HFF-Myc (cell line): ENCODE results near the gene KCTD17.

Source experiments
- DNase-seq: peaks from one replicate; pipeline ENCODE4 v3.0.0-alpha.2; 2011; ENCODE audit warnings: low read depth; ENCODE audit errors: extremely low read depth
- H3K4me3 ChIP-seq: replicated peaks from 2 replicates; pipeline ENCODE4 v1.5.1; 2011; ENCODE audit warnings: low read depth, mild to moderate bottlenecking, control low read depth, low read length
- CTCF ChIP-seq: IDR thresholded peaks from 2 replicates; pipeline ENCODE4 v1.5.1; 2012; ENCODE audit warnings: mild to moderate bottlenecking, low read depth, low read length, control low read depth; ENCODE audit errors: missing control alignments

The KCTD17 gene

GRCh38 chr22:37019309-37020191 lies 32.0 kb upstream of the KCTD17 start, which contains the start of the genes MPST and TST:
MPST (plus strand) TSS chr22:37019742; CDS start chr22:37019837, 95 bp downstream.
TST (minus strand) TSS chr22:37019447; CDS start chr22:37018732, 715 bp downstream.
- DNase-seq, result no peak
- TF ChIP-seq CTCF, result no peak
- H3K4me3 ChIP-seq, result peak within 1 kb of the TSS; percentile 80

DNA sequence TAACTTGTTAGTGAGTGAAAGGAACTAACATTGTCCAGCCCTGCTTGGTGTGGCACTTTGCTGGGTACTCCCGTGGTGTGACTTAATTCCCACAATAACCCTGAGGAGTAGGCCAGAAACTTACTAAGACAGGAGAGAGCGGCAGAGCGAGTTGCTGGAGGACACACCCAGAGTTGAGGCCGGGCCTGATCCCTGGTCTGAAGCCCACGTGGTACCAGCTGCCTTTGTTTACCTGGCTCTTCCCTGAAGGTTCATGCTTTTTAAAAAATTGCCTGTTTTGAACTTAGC lies 31.4 kb upstream of the KCTD17 start:
- no peak for TF ChIP-seq CTCF
- peak overlapping the region; percentile 80 for H3K4me3 ChIP-seq
- no peak for DNase-seq

DNA sequence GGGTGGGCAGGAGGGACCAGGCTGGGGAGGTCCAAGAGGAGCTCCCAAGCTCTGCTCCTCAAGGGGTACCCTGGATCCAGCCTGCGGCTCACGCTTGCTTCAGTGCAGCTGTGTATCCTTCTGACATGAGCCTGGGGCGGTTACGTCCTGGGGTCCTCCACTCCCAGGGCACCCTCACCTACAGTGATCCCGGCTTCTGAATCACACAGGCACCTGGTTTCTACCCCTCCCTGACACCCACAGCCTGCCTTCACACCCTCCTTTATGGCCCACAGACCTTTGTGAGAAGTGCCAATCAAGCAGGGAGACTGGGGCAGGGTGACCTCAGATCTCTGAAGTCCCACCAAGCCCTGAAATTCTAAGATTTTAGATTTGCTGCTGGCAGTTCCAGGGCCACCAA lies 30.5 kb upstream of the KCTD17 start:
- H3K4me3 ChIP-seq, result peak overlapping the region; percentile 80; the same call in 1 of the 2 replicates
- DNase-seq, result no peak
- TF ChIP-seq CTCF, result no peak

DNA sequence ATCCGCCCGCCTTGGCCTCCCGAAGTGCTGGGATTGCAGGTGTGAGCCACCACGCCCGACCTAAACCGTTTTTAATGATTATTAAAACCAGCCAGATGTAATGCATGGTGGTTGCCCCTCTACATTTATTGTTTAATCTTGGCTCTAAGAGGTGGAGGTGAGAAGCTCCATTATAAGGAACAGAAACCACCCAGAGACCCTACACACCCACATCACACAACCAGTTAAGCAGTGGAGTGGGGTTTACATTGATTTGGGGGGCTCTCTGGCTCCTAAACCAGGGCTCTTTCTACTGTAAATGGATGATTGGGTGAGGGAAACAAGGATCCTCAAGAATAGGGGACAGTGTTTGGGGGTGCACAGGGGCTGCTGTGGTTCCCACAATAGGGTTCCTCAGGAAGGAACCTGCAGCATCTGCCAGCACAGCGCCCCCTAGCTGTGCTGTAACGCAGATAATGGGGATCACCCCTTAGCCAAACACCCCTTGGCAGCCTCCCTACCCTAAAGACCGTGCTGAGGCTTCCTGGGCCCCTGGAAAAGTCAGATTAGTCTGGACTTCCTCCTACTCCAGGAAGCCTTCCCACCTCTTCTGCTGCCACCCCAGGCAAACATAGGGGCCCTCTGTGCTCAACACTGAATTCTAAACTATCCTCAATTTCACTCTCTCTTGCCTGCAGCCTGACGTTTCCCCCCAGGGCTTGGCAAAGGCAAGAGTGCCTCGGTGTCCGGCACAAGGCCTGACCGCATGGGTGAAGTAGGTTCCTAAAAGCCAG lies 29.6 kb upstream of the KCTD17 start:
- TF ChIP-seq CTCF, result peak; percentile 88
- DNase-seq, result no peak
- no peak overlapping the region for H3K4me3 ChIP-seq

DNA sequence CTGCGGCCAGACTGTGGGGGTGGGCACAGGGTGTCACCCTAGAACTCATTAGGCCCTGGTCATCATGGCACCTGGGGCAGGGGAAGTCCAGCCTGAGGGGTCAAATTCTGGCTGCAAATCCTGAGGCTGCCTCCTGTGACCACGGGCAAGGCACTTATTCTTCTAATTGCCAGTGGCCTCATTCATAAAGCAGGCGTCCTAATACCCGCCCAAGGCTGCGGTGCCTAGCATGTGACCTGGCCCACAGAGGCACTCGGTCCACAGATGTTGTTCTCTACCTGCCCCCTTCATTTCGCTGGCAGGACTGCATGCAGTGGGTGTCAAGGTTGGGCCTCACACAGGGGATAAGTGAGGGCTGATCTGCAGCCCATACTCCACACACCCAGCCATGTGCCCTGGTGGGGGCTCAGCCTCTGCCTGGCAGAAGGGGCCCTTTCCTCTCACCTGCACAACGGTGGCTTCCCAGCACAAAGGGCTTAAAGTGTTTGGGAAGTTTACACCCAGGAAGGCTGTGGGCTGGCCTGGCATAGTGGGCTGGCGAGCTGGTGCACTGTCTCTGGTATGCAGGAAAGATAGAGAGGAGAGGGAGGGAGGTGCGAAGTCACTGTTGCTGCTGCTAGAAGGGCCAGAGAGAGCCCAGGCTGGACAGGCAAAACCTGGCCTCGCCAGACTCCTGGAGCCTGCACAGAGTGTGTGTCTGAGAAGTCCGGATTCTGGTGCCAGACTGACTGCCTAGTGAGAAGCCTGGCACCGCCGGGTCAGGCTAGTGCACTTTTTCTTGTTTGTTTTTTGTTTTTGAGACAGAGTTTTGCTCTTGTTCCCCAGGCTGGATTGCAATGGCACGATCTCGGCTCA lies 28.8 kb upstream of the KCTD17 start:
- H3K4me3 ChIP-seq, result no peak overlapping the region
- no peak for TF ChIP-seq CTCF
- DNase-seq, result no peak

DNA sequence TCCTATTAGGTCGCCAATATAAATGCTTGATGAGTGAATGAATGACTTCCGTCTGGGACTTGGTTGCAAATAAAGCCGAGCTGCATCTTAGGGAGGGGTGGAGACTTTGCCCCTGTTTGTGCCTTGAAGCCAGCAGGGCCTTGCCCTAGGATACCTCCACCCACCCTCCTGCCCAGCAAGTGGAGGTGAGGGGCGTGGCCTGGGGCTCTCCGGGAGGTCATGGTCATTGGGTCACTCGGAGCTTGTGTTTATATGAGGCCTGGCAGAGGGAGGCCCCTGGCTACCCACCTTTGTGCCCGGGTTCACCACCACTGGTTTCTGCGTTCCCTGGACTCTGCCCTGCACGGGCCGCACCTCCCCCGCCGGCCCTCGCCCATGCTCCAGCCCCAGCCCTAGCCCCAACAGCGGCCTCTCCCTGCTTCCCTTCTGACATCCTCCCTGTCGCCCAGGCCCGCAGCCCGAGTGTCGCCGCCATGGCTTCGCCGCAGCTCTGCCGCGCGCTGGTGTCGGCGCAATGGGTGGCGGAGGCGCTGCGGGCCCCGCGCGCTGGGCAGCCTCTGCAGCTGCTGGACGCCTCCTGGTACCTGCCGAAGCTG lies 27.7 kb upstream of the KCTD17 start:
- H3K4me3 ChIP-seq, result no peak overlapping the region
- DNase-seq, result no peak

More for the DNA sequence above, 27.7 kb upstream of the KCTD17 start:
- no peak for TF ChIP-seq CTCF
